K562 (cell line): ENCODE measurements around the gene SLC25A42. TPM values are rescaled to one million over a fixed set of nuclear protein-coding genes. Genes with fewer than 3 reads are reported as not detected.

ENCODE experiments used
- EGR1 ChIP-seq: fragments of 450-650 bp; conservative IDR thresholded peaks from 2 replicates; pipeline ENCODE4 v1.6.1; 2017; ENCODE audit warnings: mild to moderate bottlenecking
- MAFG ChIP-seq: fragments of 450-650 bp; conservative IDR thresholded peaks from 2 replicates; pipeline ENCODE4 v1.6.1; 2016; ENCODE audit warnings: missing genetic modification characterization, missing compliant biosample characterization
- MAZ ChIP-seq, 2 experiments: fragments of 450-650 bp in 1 of 2; sonication (generic) in 1 of 2; formaldehyde crosslinking; IDR thresholded peaks in 1 of 2; conservative IDR thresholded peaks in 1 of 2; 2 replicates each; pipeline versions ENCODE4 v1.4.0 to v1.5.0; 2020; ENCODE audit warnings: mild to moderate bottlenecking in 1 of 2, missing genetic modification reagents in 1 of 2
- MTF1 ChIP-seq: fragments of 250-450 bp; sonication (Bioruptor Pico); IDR thresholded peaks from 2 replicates; pipeline ENCODE4 v1.9.0; 2021; ENCODE audit warnings: moderate library complexity, mild to moderate bottlenecking, inconsistent platforms, borderline replicate concordance
- POLR2AphosphoS5 ChIP-seq: IDR thresholded peaks from 2 replicates; pipeline ENCODE4 v1.6.1; 2011; ENCODE audit warnings: mild to moderate bottlenecking, low read depth, low read length, moderate library complexity; ENCODE audit not compliant: control insufficient read depth, insufficient read depth
- SRSF9 ChIP-seq: fragments of 200-400 bp; formaldehyde crosslinking; IDR thresholded peaks from 2 replicates; pipeline ENCODE4 v1.6.1; 2017; ENCODE audit warnings: low read depth, low read length, borderline replicate concordance
- ZC3H11A ChIP-seq: IDR thresholded peaks from 2 replicates; pipeline ENCODE4 v1.6.1; 2012; ENCODE audit warnings: low read depth, low read length, improper control_type of control experiment
- polyA plus RNA-seq, 8 experiments: library from polyadenylated mRNA; depleted of rRNA in 4 of 8; stranded (reverse) in 5 of 8; unstranded in 3 of 8; fragments of >200 nt; fragmentation: Nextera tagmentation in 2 of 8; fragmentation: Illumina TruSeq in 1 of 8; extraction: Ambion mirVana in 2 of 8; extraction: Trizol in 1 of 8; gene quantifications; 2 replicates each; pipeline versions ENCODE4 v1.2.1 to v1.2.3, GENCODE V29; 2011 to 2014; ENCODE audit warnings: inconsistent platforms in 1 of 8, missing spikeins in 1 of 8
- total RNA-seq, 7 experiments: library from RNA; depleted of rRNA in 6 of 7; stranded (reverse); fragments of >200 nt in 6 of 7; fragmentation: Illumina TruSeq in 2 of 7; extraction: Trizol in 2 of 7; gene quantifications; 2 replicates each; pipeline versions ENCODE4 v1.2.1 to v1.2.3, GENCODE V29; 2011 to 2021; ENCODE audit warnings: low replicate concordance in 1 of 7
- TF ChIP-seq, protein P1 (sequence below), 2 experiments: fragments of 450-650 bp; formaldehyde crosslinking in 1 of 2; IDR thresholded peaks; 2 replicates each; pipeline versions ENCODE4 v1.4.0 to v1.6.1; 2014 to 2020; ENCODE audit warnings: mild to moderate bottlenecking in 2 of 2, borderline replicate concordance in 1 of 2, low read depth in 1 of 2
- TF ChIP-seq, protein P2 (sequence below): fragments of 450-650 bp; IDR thresholded peaks from 2 replicates; pipeline ENCODE4 v1.6.1; 2016; ENCODE audit warnings: mild to moderate bottlenecking
- TF ChIP-seq, protein P3 (sequence below): fragments of 450-650 bp; IDR thresholded peaks from 2 replicates; pipeline ENCODE4 v1.6.1; 2014; ENCODE audit warnings: low read depth, mild to moderate bottlenecking, moderate library complexity, borderline replicate concordance
- TF ChIP-seq, protein P4 (sequence below), 2 experiments: IDR thresholded peaks; 2 replicates each; pipeline ENCODE4 v1.6.1; 2011; ENCODE audit warnings: borderline replicate concordance in 1 of 2, control low read depth in 1 of 2, low read depth in 1 of 2, low read length in 1 of 2, mild to moderate bottlenecking in 1 of 2, mixed read lengths in 1 of 2, moderate library complexity in 1 of 2; ENCODE audit not compliant: insufficient read depth in 1 of 2, insufficient read length in 1 of 2, poor library complexity in 1 of 2, severe bottlenecking in 1 of 2; ENCODE audit errors: extremely low read depth in 1 of 2

Gene SLC25A42
- total and polyA plus RNA-seq, 9 of the 15 experiments (the other 6 are each of a cell fraction or from before 2014, with no cell fraction given): 0.59 to 32.2 (median 14.1) TPM

DNA sequence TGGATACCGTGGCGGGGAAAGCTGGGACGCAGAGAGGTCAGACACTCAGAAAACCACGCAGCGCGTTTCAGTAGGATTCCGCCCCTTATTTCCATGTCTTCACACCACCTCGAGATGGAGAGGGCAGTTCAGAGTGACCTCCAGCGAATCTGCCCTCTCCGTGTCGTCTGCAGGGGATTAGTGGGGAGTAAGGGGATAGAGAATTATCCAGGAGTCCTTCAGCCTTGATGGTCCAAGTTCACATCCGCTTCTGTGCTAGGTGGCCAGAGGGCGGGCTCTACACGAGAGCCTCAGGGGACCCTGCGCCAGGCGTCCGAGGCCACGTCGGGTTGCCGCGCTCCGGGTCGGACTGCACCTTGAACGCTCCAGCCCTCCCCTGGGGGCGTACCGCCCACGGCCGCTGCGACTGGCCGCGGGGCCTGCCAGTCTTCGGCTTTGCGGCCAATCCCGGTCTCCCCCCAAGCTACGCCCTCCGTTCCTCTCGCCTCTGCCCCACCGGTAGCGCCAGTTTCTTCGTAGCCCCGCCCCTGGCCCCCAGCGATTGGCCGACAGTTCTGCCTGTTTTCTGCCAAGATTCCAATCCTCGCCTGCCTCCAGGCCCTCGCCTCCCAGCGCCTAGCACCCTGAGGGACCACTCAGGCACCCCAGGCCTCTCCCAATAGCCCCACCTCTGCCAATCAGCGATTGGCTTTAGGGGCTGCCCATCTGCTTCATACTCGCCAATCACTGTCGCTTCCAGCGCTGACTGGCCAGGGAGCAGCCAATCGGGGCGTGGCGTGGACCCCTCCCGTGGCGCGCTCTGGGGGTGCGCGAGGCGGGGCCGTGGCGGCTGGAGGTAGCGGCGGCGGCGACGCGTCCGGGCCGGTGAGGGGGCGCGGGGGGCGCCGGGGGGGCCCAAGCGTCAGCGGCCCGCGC, at the start of gene SLC25A42 (continued):
- TF ChIP-seq, protein P1, sequence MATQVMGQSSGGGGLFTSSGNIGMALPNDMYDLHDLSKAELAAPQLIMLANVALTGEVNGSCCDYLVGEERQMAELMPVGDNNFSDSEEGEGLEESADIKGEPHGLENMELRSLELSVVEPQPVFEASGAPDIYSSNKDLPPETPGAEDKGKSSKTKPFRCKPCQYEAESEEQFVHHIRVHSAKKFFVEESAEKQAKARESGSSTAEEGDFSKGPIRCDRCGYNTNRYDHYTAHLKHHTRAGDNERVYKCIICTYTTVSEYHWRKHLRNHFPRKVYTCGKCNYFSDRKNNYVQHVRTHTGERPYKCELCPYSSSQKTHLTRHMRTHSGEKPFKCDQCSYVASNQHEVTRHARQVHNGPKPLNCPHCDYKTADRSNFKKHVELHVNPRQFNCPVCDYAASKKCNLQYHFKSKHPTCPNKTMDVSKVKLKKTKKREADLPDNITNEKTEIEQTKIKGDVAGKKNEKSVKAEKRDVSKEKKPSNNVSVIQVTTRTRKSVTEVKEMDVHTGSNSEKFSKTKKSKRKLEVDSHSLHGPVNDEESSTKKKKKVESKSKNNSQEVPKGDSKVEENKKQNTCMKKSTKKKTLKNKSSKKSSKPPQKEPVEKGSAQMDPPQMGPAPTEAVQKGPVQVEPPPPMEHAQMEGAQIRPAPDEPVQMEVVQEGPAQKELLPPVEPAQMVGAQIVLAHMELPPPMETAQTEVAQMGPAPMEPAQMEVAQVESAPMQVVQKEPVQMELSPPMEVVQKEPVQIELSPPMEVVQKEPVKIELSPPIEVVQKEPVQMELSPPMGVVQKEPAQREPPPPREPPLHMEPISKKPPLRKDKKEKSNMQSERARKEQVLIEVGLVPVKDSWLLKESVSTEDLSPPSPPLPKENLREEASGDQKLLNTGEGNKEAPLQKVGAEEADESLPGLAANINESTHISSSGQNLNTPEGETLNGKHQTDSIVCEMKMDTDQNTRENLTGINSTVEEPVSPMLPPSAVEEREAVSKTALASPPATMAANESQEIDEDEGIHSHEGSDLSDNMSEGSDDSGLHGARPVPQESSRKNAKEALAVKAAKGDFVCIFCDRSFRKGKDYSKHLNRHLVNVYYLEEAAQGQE (IDR thresholded peaks at IDR 0.05; ENCODE audit: borderline replicate concordance): no peak
- TF ChIP-seq, protein P1 (CRISPR knock-in tag; IDR thresholded peaks at IDR 0.05; ENCODE audit: low read depth): no peak
- TF ChIP-seq POLR2AphosphoS5: peak; percentile 60
- TF ChIP-seq MAFG (tag): no peak
- TF ChIP-seq MTF1 (CRISPR knock-in tag): no peak
- TF ChIP-seq, protein P2, sequence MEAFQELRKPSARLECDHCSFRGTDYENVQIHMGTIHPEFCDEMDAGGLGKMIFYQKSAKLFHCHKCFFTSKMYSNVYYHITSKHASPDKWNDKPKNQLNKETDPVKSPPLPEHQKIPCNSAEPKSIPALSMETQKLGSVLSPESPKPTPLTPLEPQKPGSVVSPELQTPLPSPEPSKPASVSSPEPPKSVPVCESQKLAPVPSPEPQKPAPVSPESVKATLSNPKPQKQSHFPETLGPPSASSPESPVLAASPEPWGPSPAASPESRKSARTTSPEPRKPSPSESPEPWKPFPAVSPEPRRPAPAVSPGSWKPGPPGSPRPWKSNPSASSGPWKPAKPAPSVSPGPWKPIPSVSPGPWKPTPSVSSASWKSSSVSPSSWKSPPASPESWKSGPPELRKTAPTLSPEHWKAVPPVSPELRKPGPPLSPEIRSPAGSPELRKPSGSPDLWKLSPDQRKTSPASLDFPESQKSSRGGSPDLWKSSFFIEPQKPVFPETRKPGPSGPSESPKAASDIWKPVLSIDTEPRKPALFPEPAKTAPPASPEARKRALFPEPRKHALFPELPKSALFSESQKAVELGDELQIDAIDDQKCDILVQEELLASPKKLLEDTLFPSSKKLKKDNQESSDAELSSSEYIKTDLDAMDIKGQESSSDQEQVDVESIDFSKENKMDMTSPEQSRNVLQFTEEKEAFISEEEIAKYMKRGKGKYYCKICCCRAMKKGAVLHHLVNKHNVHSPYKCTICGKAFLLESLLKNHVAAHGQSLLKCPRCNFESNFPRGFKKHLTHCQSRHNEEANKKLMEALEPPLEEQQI: no peak
- TF ChIP-seq MAZ (CRISPR knock-in tag; conservative IDR thresholded peaks at IDR 0.05 in 1 of 2, IDR thresholded peaks at IDR 0.05 in 1 of 2): peak; percentile 68 to 91; a peak in 3 of 4 replicates
- TF ChIP-seq, protein P3, sequence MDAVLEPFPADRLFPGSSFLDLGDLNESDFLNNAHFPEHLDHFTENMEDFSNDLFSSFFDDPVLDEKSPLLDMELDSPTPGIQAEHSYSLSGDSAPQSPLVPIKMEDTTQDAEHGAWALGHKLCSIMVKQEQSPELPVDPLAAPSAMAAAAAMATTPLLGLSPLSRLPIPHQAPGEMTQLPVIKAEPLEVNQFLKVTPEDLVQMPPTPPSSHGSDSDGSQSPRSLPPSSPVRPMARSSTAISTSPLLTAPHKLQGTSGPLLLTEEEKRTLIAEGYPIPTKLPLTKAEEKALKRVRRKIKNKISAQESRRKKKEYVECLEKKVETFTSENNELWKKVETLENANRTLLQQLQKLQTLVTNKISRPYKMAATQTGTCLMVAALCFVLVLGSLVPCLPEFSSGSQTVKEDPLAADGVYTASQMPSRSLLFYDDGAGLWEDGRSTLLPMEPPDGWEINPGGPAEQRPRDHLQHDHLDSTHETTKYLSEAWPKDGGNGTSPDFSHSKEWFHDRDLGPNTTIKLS: peak; percentile 78; the same call in 1 of the 2 replicates
- peak; percentile 98 for TF ChIP-seq EGR1
- no peak for TF ChIP-seq SRSF9
- TF ChIP-seq ZC3H11A: no peak
- TF ChIP-seq, protein P4, sequence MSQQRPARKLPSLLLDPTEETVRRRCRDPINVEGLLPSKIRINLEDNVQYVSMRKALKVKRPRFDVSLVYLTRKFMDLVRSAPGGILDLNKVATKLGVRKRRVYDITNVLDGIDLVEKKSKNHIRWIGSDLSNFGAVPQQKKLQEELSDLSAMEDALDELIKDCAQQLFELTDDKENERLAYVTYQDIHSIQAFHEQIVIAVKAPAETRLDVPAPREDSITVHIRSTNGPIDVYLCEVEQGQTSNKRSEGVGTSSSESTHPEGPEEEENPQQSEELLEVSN (IDR thresholded peaks at IDR 0.05; ENCODE audit: borderline replicate concordance in 1 of 2, extremely low read depth in 1 of 2, insufficient read depth in 1 of 2, insufficient read length in 1 of 2, low read depth in 1 of 2, low read length in 1 of 2, poor library complexity in 1 of 2, severe bottlenecking in 1 of 2): peak; percentile 91 to 92
